ENCODE data around the gene HGFAC. TPM values are rescaled to one million over a fixed set of nuclear protein-coding genes. Genes with fewer than 3 reads are reported as not detected.

HGFAC gene
- total RNA-seq, 1 experiment from 2014 or later, result 0.37 TPM

- Histone ChIP-seq H3K4ac (ENCODE audit: low read depth, low read length) (no peak overlapping the region), H3K79me2 (ENCODE audit: insufficient read depth, low read length) (no peaks in the 10 kb centered on the region), H3K18ac (ENCODE audit: insufficient read length, low read depth, low read length) (no peak overlapping the region), H3K9me3 (ENCODE audit: control insufficient read depth, low read depth, low read length) (no peaks in the 10 kb centered on the region), H4K5ac (ENCODE audit: insufficient read length, low read depth, low read length) (no peak overlapping the region), H3T11ph (ENCODE audit: low read length) (no peak overlapping the region), H3K23ac (ENCODE audit: insufficient read length, low read depth, low read length) (no peak overlapping the region), H4K8ac (replicated peaks; ENCODE audit: insufficient read length, low read depth, low read length) (no peak overlapping the region), H3K9ac (ENCODE audit: extremely low read depth, insufficient read length, low read length) (no peak overlapping the region), H3K56ac (ENCODE audit: insufficient read length, low read depth, low read length) (no peak overlapping the region), H3K27me3 (ENCODE audit: insufficient read depth, low read length) (no peaks in the 10 kb centered on the region), H4K91ac (ENCODE audit: insufficient read length, low read depth, low read length) (no peak overlapping the region), H2AK5ac (ENCODE audit: insufficient read length, low read length) (no peak overlapping the region), H3K4me1 (ENCODE audit: insufficient read depth, low read length) (no peaks in the 10 kb centered on the region), H3K27ac (ENCODE audit: insufficient read length, low read depth, low read length) (no peak overlapping the region), H2BK15ac (ENCODE audit: low read depth, low read length) (no peak overlapping the region), H3K14ac (ENCODE audit: insufficient read depth, low read length) (no peak overlapping the region), H2AFZ (ENCODE audit: low read length) (no peak overlapping the region), H2BK120ac (ENCODE audit: low read depth, low read length, poor library complexity, severe bottlenecking) (no peak overlapping the region), H2BK12ac (ENCODE audit: insufficient read length, low read depth, low read length) (no peak overlapping the region), H3K4me2 (ENCODE audit: insufficient read depth, insufficient read length, low read length) (no peak overlapping the region), H2BK5ac (ENCODE audit: insufficient read length, low read length) (no peak overlapping the region), H3K79me1 (ENCODE audit: insufficient read depth, low read depth, low read length, poor library complexity, severe bottlenecking) (no peaks in the 10 kb centered on the region), H3K23me2 (ENCODE audit: insufficient read length, low read depth, low read length, poor library complexity, severe bottlenecking) (no peaks in the 10 kb centered on the region), H4K20me1 (ENCODE audit: control insufficient read depth, insufficient read depth, insufficient read length) (no peaks in the 10 kb centered on the region), H2BK20ac (ENCODE audit: low read depth, low read length, poor library complexity, severe bottlenecking) (no peak overlapping the region)
- H3K9me3 Mint-ChIP-seq, result no peaks in the 10 kb centered on the region
- H3K27ac Mint-ChIP-seq, result peak overlapping the region in 1 of 3 experiments; percentile 83; a peak in 1 of 7 replicates
- no peak for TF ChIP-seq CTCF (conservative IDR thresholded peaks at IDR 0.05)
- H3K4me3 Mint-ChIP-seq, result no peak overlapping the region
- no peak for DNase-seq
- no CpG with 5 or more reads among the region's 10 CpGs for WGBS (ENCODE audit: extremely low coverage, insufficient read length, low lambda C conversion rate)
- H3K27me3 Mint-ChIP-seq (ENCODE audit: low read depth), result no peaks in the 10 kb centered on the region; the same call in 1 of the 2 replicates
- H3K36me3 Mint-ChIP-seq (ENCODE audit: insufficient read depth in 1 of 3, low read depth in 3 of 3), result no peaks in the 10 kb centered on the region
- H3K4me1 Mint-ChIP-seq, result peaks cover 2 to 13% of the 10 kb centered on the region in 2 experiments; a peak in 3 of 4 replicates
Measured at GRCh38 chr4:3438847-3439180, 3.0 kb upstream of the HGFAC start.

All from H9 (cell line).